DOHH2 (cell line): Measurements from ENCODE around the gene PDLIM1.

Experiments used
- H3F3A ChIP-seq: fragments of 200-600 bp; sonication (generic), shearing (Covaris generic); 2 replicates; pipeline ENCODE4 v1.6.0; 2016; ENCODE audit warnings: antibody characterized with exemption, mild to moderate bottlenecking; ENCODE audit not compliant: control insufficient read depth, insufficient read depth
- H3K27ac ChIP-seq: fragments of 200-600 bp; sonication (generic); 2 replicates; pipeline ENCODE4 v1.5.1; 2014; ENCODE audit warnings: low read depth, mild to moderate bottlenecking, low read length, moderate library complexity
- H3K27me3 ChIP-seq: fragments of 200-600 bp; sonication (generic); 2 replicates; pipeline ENCODE4 v1.6.1; 2014; ENCODE audit warnings: mild to moderate bottlenecking, low read length, mixed read lengths; ENCODE audit not compliant: control insufficient read depth
- H3K36me3 ChIP-seq: fragments of 200-600 bp; sonication (generic); 2 replicates; pipeline ENCODE4 v1.6.1; 2014; ENCODE audit warnings: mild to moderate bottlenecking, low read length, moderate library complexity, mixed read lengths; ENCODE audit not compliant: control insufficient read depth
- H3K4me1 ChIP-seq: fragments of 200-600 bp; sonication (generic); 2 replicates; pipeline ENCODE4 v1.6.1; 2014; ENCODE audit warnings: mild to moderate bottlenecking, low read length, mixed read lengths; ENCODE audit not compliant: control insufficient read depth
- H3K4me2 ChIP-seq: fragments of 200-600 bp; sonication (generic); 2 replicates; pipeline ENCODE4 v1.6.0; 2014; ENCODE audit warnings: mild to moderate bottlenecking, low read length, moderate library complexity
- H3K4me3 ChIP-seq: fragments of 200-600 bp; sonication (generic); 2 replicates; pipeline ENCODE4 v1.5.1; 2014; ENCODE audit warnings: mild to moderate bottlenecking, low read length, mixed read lengths
- H3K79me2 ChIP-seq: fragments of 200-600 bp; sonication (generic); 2 replicates; pipeline ENCODE4 v1.6.1; 2014; ENCODE audit warnings: mild to moderate bottlenecking, low read length, mixed read lengths; ENCODE audit not compliant: control insufficient read depth
- H3K9me2 ChIP-seq: fragments of 200-600 bp; sonication (generic); replicated peaks from 2 replicates; pipeline ENCODE4 v1.6.1; 2014; ENCODE audit warnings: mild to moderate bottlenecking, low read length, mixed read lengths; ENCODE audit not compliant: control insufficient read depth
- H3K9me3 ChIP-seq: fragments of 200-600 bp; sonication (generic); 2 replicates; pipeline ENCODE4 v1.6.1; 2014; ENCODE audit warnings: antibody characterized with exemption, low read length, mixed read lengths; ENCODE audit not compliant: control insufficient read depth, insufficient read depth
- H4K20me1 ChIP-seq: fragments of 200-600 bp; sonication (generic); 2 replicates; pipeline ENCODE4 v1.6.0; 2014; ENCODE audit warnings: low read depth, mild to moderate bottlenecking, antibody characterized with exemption, low read length, moderate library complexity; ENCODE audit not compliant: control insufficient read depth, insufficient read depth
- CTCF ChIP-seq: fragments of 200-600 bp; sonication (generic); IDR thresholded peaks from one replicate; pipeline ENCODE4 v1.5.1; 2014; ENCODE audit warnings: antibody characterized with exemption, mild to moderate bottlenecking, low read depth, low read length; ENCODE audit not compliant: poor library complexity, severe bottlenecking
- EZH2phosphoT487 ChIP-seq: fragments of 200-600 bp; sonication (generic); IDR thresholded peaks from 2 replicates; pipeline ENCODE4 v1.6.1; 2017; ENCODE audit warnings: borderline replicate concordance, mild to moderate bottlenecking, antibody characterized with exemption, low read length, moderate library complexity, mixed read lengths

The PDLIM1 gene

GRCh38 chr10:95256268-95256667 lies 34.5 kb downstream of the PDLIM1 start:
- H3K9me3 ChIP-seq, result peaks cover 4% of the 10 kb centered on the region; the same call in 1 of the 2 replicates
- H3K9me2 ChIP-seq, result no peaks in the 10 kb centered on the region
- H3K27ac ChIP-seq, result no peak overlapping the region
- no peaks in the 10 kb centered on the region for H3F3A ChIP-seq
- H3K79me2 ChIP-seq, result no peaks in the 10 kb centered on the region; the same call in 1 of the 2 replicates
- H3K27me3 ChIP-seq, result no peaks in the 10 kb centered on the region
- peaks cover 7% of the 10 kb centered on the region for H3K4me1 ChIP-seq
- no peak overlapping the region for H3K4me3 ChIP-seq
- no peak overlapping the region for H3K4me2 ChIP-seq
- TF ChIP-seq EZH2phosphoT487 (no peak), CTCF (no peak)
- peaks cover 48% of the 10 kb centered on the region for H3K36me3 ChIP-seq
- no peaks in the 10 kb centered on the region for H4K20me1 ChIP-seq

- no peaks in the 10 kb centered on the region for H3F3A ChIP-seq
- H3K4me1 ChIP-seq, result peaks cover 7% of the 10 kb centered on the region
- no peaks in the 10 kb centered on the region for H4K20me1 ChIP-seq
- H3K36me3 ChIP-seq, result peaks cover 31% of the 10 kb centered on the region
- no peak for TF ChIP-seq EZH2phosphoT487
- no peak for TF ChIP-seq CTCF
- H3K27me3 ChIP-seq, result no peaks in the 10 kb centered on the region
- peaks cover 4% of the 10 kb centered on the region; the same call in 1 of the 2 replicates for H3K9me3 ChIP-seq
- no peaks in the 10 kb centered on the region; the same call in 1 of the 2 replicates for H3K79me2 ChIP-seq
- no peak overlapping the region for H3K4me3 ChIP-seq
- no peaks in the 10 kb centered on the region for H3K9me2 ChIP-seq
- H3K4me2 ChIP-seq, result no peak overlapping the region
- no peak overlapping the region for H3K27ac ChIP-seq
These were observed 36.2 kb downstream of the PDLIM1 start for GRCh38 chr10:95254629-95255028.

GRCh38 chr10:95253686-95254085 lies 37.1 kb downstream of the PDLIM1 start:
- no peak overlapping the region for H3K4me3 ChIP-seq
- H4K20me1 ChIP-seq, result no peaks in the 10 kb centered on the region
- no peaks in the 10 kb centered on the region for H3F3A ChIP-seq
- no peak overlapping the region for H3K4me2 ChIP-seq
- H3K27me3 ChIP-seq, result no peaks in the 10 kb centered on the region
- H3K79me2 ChIP-seq, result no peaks in the 10 kb centered on the region; the same call in 1 of the 2 replicates
- peaks cover 4% of the 10 kb centered on the region; the same call in 1 of the 2 replicates for H3K9me3 ChIP-seq
- no peak for TF ChIP-seq CTCF
- TF ChIP-seq EZH2phosphoT487, result no peak
- peaks cover 7% of the 10 kb centered on the region for H3K4me1 ChIP-seq
- H3K9me2 ChIP-seq, result no peaks in the 10 kb centered on the region
- no peak overlapping the region for H3K27ac ChIP-seq
- peaks cover 31% of the 10 kb centered on the region for H3K36me3 ChIP-seq
